Naive thymus-derived CD4-positive, alpha-beta T cell (primary cell): Measurements from ENCODE around the gene IGSF9B. TPM values are rescaled to one million over a fixed set of nuclear protein-coding genes. Genes with fewer than 3 reads are reported as not detected.

Experiments
- ATAC-seq: fragments of 150-1000 bp; cut with Tn5 transposase; 2 replicates; pipeline ENCODE4 v1.10.0; 2021; ENCODE audit warnings: mild to moderate bottlenecking, moderate library complexity
- CTCF ChIA-PET: fragments of 350-600 bp; sonication (Branson Sonifier 250); formaldehyde crosslinking; loops from one replicate; lab custom pipeline; 2021; ENCODE audit warnings: antibody characterized with exemption; lab: Charles Lee
- POLR2A ChIA-PET: fragments of 350-600 bp; sonication (Branson Sonifier 250); formaldehyde crosslinking; loops from one replicate; lab custom pipeline; 2021; ENCODE audit warnings: antibody characterized with exemption, inconsistent platforms; lab: Charles Lee
- DNase-seq, 9 donors: peaks; one replicate each; pipeline versions ENCODE4 v3.0.0 to v3.0.0-alpha.2; 2020 to 2022; ENCODE audit warnings: mixed read lengths in 1 of 9
- H3K27ac ChIP-seq: one replicate; pipeline ENCODE4 v1.7.0; 2013; ENCODE audit warnings: mild to moderate bottlenecking, low read depth, low read length, moderate library complexity
- H3K27me3 ChIP-seq, 2 donors: one replicate each; pipeline ENCODE4 v1.7.0; 2013; ENCODE audit warnings: low read length in 2 of 2, mild to moderate bottlenecking in 2 of 2, moderate library complexity in 2 of 2; ENCODE audit not compliant: control insufficient read depth in 2 of 2, insufficient read depth in 2 of 2
- H3K36me3 ChIP-seq, 3 experiments: 1 replicate in 2 of 3; 2 replicates in 1 of 3; pipeline ENCODE4 v1.7.0; 2013; ENCODE audit warnings: low read length in 3 of 3, mild to moderate bottlenecking in 3 of 3, moderate library complexity in 1 of 3; ENCODE audit not compliant: insufficient read depth in 3 of 3, control insufficient read depth in 2 of 3
- H3K4me1 ChIP-seq, 2 donors: one replicate each; pipeline ENCODE4 v1.7.0; 2013; ENCODE audit warnings: low read length in 2 of 2, mild to moderate bottlenecking in 2 of 2, moderate library complexity in 1 of 2; ENCODE audit not compliant: control insufficient read depth in 2 of 2, insufficient read depth in 2 of 2
- H3K4me3 ChIP-seq: 2 replicates; pipeline ENCODE4 v1.7.0; 2013; ENCODE audit warnings: mild to moderate bottlenecking, low read length
- H3K9me3 ChIP-seq, 3 experiments: 1 replicate in 2 of 3; 2 replicates in 1 of 3; pipeline ENCODE4 v1.7.0; 2013; ENCODE audit warnings: low read length in 3 of 3; ENCODE audit not compliant: control insufficient read depth in 2 of 3
- H3K27ac Mint-ChIP-seq, 9 donors: one replicate each; pipeline ENCODE4 v1.8.0; 2020 to 2022; ENCODE audit warnings: mixed read lengths in 9 of 9, mild to moderate bottlenecking in 8 of 9, moderate library complexity in 5 of 9, inconsistent platforms in 2 of 9
- H3K27me3 Mint-ChIP-seq, 5 donors: one replicate each; pipeline ENCODE4 v1.8.0; 2021 to 2022; ENCODE audit warnings: mixed read lengths in 5 of 5, mild to moderate bottlenecking in 1 of 5
- H3K36me3 Mint-ChIP-seq, 5 donors: one replicate each; pipeline ENCODE4 v1.8.0; 2020 to 2022; ENCODE audit warnings: mixed read lengths in 5 of 5, mild to moderate bottlenecking in 3 of 5, inconsistent platforms in 1 of 5
- H3K4me1 Mint-ChIP-seq, 7 donors: one replicate each; pipeline ENCODE4 v1.8.0; 2020 to 2022; ENCODE audit warnings: mixed read lengths in 7 of 7, mild to moderate bottlenecking in 3 of 7, inconsistent platforms in 1 of 7
- H3K4me3 Mint-ChIP-seq, 10 donors: one replicate each; pipeline ENCODE4 v1.8.0; 2020 to 2022; ENCODE audit warnings: mild to moderate bottlenecking in 10 of 10, mixed read lengths in 10 of 10, moderate library complexity in 6 of 10, inconsistent platforms in 2 of 10
- H3K9me3 Mint-ChIP-seq, 11 donors: one replicate each; pipeline ENCODE4 v1.8.0; 2020 to 2022; ENCODE audit warnings: mixed read lengths in 11 of 11, mild to moderate bottlenecking in 4 of 11, inconsistent platforms in 1 of 11, moderate library complexity in 1 of 11
- intact Hi-C, 2 donors: fragments of 100-400 bp; cut with micrococcal nuclease; formaldehyde crosslinking; loops; one replicate each; pipeline ENCODE4 v1.15.1; 2023
- polyA plus RNA-seq, 2 donors: library from polyadenylated mRNA; unstranded; fragments of 300-500 nt; fragmentation: Illumina TruSeq; gene quantifications; one replicate each; pipeline ENCODE4 v1.2.3, GENCODE V29; 2021
- total RNA-seq, 6 experiments: library from RNA in 5 of 6; stranded (reverse) in 5 of 6; gene quantifications; 1 replicate in 5 of 6; 2 replicates in 1 of 6; pipeline ENCODE4 v1.2.3 and lab custom pipeline; 2021 to 2026

Gene IGSF9B
- total and polyA plus RNA-seq, 7 experiments from 2014 or later: 1.2 to 155 (median 19.3) TPM

GRCh38 chr11:133928628-133929059, 28.1 kb downstream of the IGSF9B start:
- ATAC-seq: peak; percentile 71
- peak in 8 of 9 donors; percentile 36 to 73 (median 46) for DNase-seq
- peak overlapping the region; percentile 53 for H3K27ac ChIP-seq
- Mint-ChIP-seq H3K36me3 (peaks cover 0 to 21% (median 4%) of the 10 kb centered on the region in 5 donors), H3K27ac (peak overlapping the region; percentile 33 to 90 (median 80)), H3K9me3 (peaks cover 0 to 2% (median 0%) of the 10 kb centered on the region in 11 donors), H3K4me3 (peak overlapping the region; percentile 43 to 93 (median 87)), H3K27me3 (no peaks in the 10 kb centered on the region), H3K4me1 (peaks cover 16 to 43% (median 24%) of the 10 kb centered on the region in 7 donors)
- intact Hi-C loops: loop anchor here (1.0 to 5.0 kb wide), 5 partner anchors 17 to 299 kb away; no protein-coding TSS in a partner anchor
- no peaks in the 10 kb centered on the region for H3K27me3 ChIP-seq
- ChIA-PET CTCF (interaction anchor here (0.7 to 2.6 kb wide), 10 partner anchors 12 to 170 kb away, joined by 3 to 29 read pairs (median 10); no protein-coding TSS in a partner anchor), POLR2A (interaction anchor here (0.8 to 2.2 kb wide), 5 partner anchors 10 to 110 kb away, joined by 3 to 20 read pairs (median 3); partner anchors contain the start of gene IGSF9B)
- H3K36me3 ChIP-seq: peaks cover 0 to 22% (median 0%) of the 10 kb centered on the region in 3 experiments
- H3K4me1 ChIP-seq: peaks cover 18% of the 10 kb centered on the region in 2 donors
- peak overlapping the region; percentile 47 for H3K4me3 ChIP-seq
- no peaks in the 10 kb centered on the region for H3K9me3 ChIP-seq

DNA sequence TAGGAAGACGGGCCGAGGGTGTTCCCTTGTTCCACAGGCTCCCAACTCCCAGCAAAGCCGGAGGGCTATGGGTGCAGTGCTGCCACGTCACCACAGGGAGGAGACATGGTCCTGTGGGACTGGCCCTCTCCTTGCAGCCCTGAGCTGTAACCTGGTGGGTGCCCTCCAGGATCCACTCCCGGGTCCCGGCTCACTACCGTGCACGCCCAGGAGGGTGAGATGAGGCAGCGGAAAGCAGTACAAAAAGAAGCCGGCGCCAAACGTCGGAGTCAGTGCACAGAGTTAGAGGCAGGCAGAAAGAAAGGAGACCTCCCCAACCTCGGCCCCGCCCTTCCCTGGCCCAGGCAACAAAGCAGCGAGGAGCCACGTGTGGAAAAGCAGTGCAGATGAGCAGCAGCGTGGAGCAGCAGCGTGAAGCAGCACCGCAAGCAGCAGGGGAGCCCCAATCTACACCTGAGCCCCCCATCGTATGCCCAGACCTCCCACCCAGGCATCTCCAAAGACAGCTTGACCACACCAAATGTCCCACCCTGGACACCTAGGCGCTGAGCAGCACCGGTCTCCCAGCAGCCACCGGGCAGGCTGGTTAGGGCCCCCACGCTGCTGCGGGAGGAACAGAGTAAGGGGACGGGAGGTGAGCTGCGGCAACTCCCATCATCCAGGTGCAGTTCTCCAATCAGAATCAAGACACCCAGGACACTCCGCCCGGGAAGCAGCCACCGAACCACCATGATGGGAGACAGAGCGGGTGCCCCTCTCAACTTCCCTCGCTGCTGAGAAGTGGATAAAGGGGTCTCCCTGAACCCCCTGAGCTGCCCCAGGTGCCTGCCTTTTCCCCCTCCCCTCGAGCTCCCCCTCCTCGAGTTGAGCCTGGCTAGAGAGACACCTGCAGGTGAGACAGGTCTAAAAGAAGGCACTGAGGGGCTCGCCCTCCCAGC, 28.8 kb downstream of the IGSF9B start:
- intact Hi-C loops: loop anchor here (1.0 to 5.0 kb wide), 10 partner anchors 17 to 325 kb away; partner anchors contain the start of genes ACAD8 (in 1 of the 2) and THYN1 (in 1 of the 2)
- Mint-ChIP-seq H3K4me1 (peaks cover 16 to 37% (median 23%) of the 10 kb centered on the region in 7 donors), H3K9me3 (peaks cover 0 to 2% (median 0%) of the 10 kb centered on the region in 11 donors), H3K27ac (peak overlapping the region; percentile 33 to 95 (median 81)), H3K4me3 (peak overlapping the region; percentile 84 to 93 (median 88)), H3K27me3 (no peaks in the 10 kb centered on the region), H3K36me3 (peaks cover 0 to 18% (median 6%) of the 10 kb centered on the region in 5 donors)
- DNase-seq (peak; percentile 43 to 72 (median 70)), ATAC-seq (peak; percentile 85)
- Histone ChIP-seq H3K4me1 (peaks cover 18% of the 10 kb centered on the region in 2 donors), H3K9me3 (no peaks in the 10 kb centered on the region), H3K27me3 (no peaks in the 10 kb centered on the region), H3K36me3 (peaks cover 0 to 28% (median 0%) of the 10 kb centered on the region in 3 experiments), H3K4me3 (peak overlapping the region; percentile 47), H3K27ac (peak overlapping the region; percentile 4)
- ChIA-PET CTCF (interaction anchor here (0.6 to 2.6 kb wide), 22 partner anchors 11 to 233 kb away, joined by 3 to 29 read pairs (median 4); no protein-coding TSS in a partner anchor), POLR2A (interaction anchor here (0.6 to 2.2 kb wide), 6 partner anchors 11 to 111 kb away, joined by 3 to 20 read pairs (median 3); partner anchors contain the start of gene IGSF9B)

- Mint-ChIP-seq H3K27ac (no peak overlapping the region), H3K27me3 (no peaks in the 10 kb centered on the region), H3K36me3 (peaks cover 5 to 21% (median 16%) of the 10 kb centered on the region in 5 donors), H3K9me3 (peaks cover 0 to 2% (median 0%) of the 10 kb centered on the region in 11 donors), H3K4me3 (peak overlapping the region in 1 of 10 donors; percentile 87), H3K4me1 (peaks cover 16 to 40% (median 26%) of the 10 kb centered on the region in 7 donors)
- H3K36me3 ChIP-seq: peaks cover 0 to 28% (median 0%) of the 10 kb centered on the region in 3 experiments
- no peaks in the 10 kb centered on the region for H3K9me3 ChIP-seq
- CTCF ChIA-PET: interaction anchor here (0.9 to 2.6 kb wide), 12 partner anchors 10 to 213 kb away, joined by 3 to 29 read pairs (median 10); no protein-coding TSS in a partner anchor
- DNase-seq (no peak), ATAC-seq (no peak)
- H3K4me1 ChIP-seq: peaks cover 18% of the 10 kb centered on the region in 2 donors
- H3K4me3 ChIP-seq: no peak overlapping the region
- no peaks in the 10 kb centered on the region for H3K27me3 ChIP-seq
- intact Hi-C loops: loop anchor here (1.0 to 5.0 kb wide), 8 partner anchors 31 to 327 kb away; partner anchors contain the start of genes ACAD8 (in 1 of the 2) and THYN1 (in 1 of the 2)
- H3K27ac ChIP-seq: no peak overlapping the region
- POLR2A ChIA-PET: interaction anchor here (1.7 to 2.2 kb wide), 2 partner anchors 12 to 19 kb away, joined by 5 to 20 read pairs; no protein-coding TSS in a partner anchor
Observed at GRCh38 chr11:133926466-133927246, 30.1 kb downstream of the IGSF9B start.

- no peaks in the 10 kb centered on the region for H3K9me3 ChIP-seq
- H3K4me1 Mint-ChIP-seq: peaks cover 16 to 41% (median 28%) of the 10 kb centered on the region in 7 donors
- H3K4me3 Mint-ChIP-seq: peak overlapping the region in 1 of 10 donors; percentile 5
- H3K36me3 ChIP-seq: peaks cover 0 to 36% (median 0%) of the 10 kb centered on the region in 3 experiments
- no peaks in the 10 kb centered on the region for H3K27me3 ChIP-seq
- no peak overlapping the region for H3K4me3 ChIP-seq
- intact Hi-C loops: loop anchor here in 1 of 2 donors (5.0 kb wide), 1 partner anchor 302 kb away; no protein-coding TSS in a partner anchor
- ChIA-PET CTCF (interaction anchor here (1.0 to 2.4 kb wide), 4 partner anchors 10 to 172 kb away, joined by 3 to 7 read pairs (median 3); no protein-coding TSS in a partner anchor), POLR2A (no interaction called here)
- no peak overlapping the region for H3K27ac Mint-ChIP-seq
- peaks cover 18% of the 10 kb centered on the region in 2 donors for H3K4me1 ChIP-seq
- DNase-seq: no peak
- peaks cover 7 to 24% (median 22%) of the 10 kb centered on the region in 5 donors for H3K36me3 Mint-ChIP-seq
- peaks cover 0 to 2% (median 0%) of the 10 kb centered on the region in 11 donors for H3K9me3 Mint-ChIP-seq
- no peak for ATAC-seq
- H3K27ac ChIP-seq: no peak overlapping the region
- no peaks in the 10 kb centered on the region for H3K27me3 Mint-ChIP-seq
Observed at GRCh38 chr11:133925756-133926155, 31.0 kb downstream of the IGSF9B start.

- Histone ChIP-seq H3K9me3 (no peaks in the 10 kb centered on the region), H3K4me1 (peaks cover 18% of the 10 kb centered on the region in 2 donors), H3K27ac (no peak overlapping the region), H3K27me3 (no peaks in the 10 kb centered on the region), H3K36me3 (peaks cover 0 to 40% (median 0%) of the 10 kb centered on the region in 3 experiments), H3K4me3 (no peak overlapping the region)
- intact Hi-C loops: loop anchor here in 1 of 2 donors (5.0 kb wide), 1 partner anchor 303 kb away; no protein-coding TSS in a partner anchor
- Mint-ChIP-seq H3K4me3 (no peak overlapping the region), H3K27me3 (no peaks in the 10 kb centered on the region), H3K27ac (no peak overlapping the region), H3K36me3 (peaks cover 7 to 24% (median 18%) of the 10 kb centered on the region in 5 donors), H3K9me3 (peaks cover 0 to 2% (median 0%) of the 10 kb centered on the region in 11 donors), H3K4me1 (peaks cover 16 to 35% (median 23%) of the 10 kb centered on the region in 7 donors)
- ChIA-PET CTCF (interaction anchor here (1.0 to 2.4 kb wide), 3 partner anchors 126 to 173 kb away, joined by 3 to 7 read pairs (median 3); no protein-coding TSS in a partner anchor), POLR2A (no interaction called here)
- no peak for DNase-seq
- no peak for ATAC-seq
Observed at GRCh38 chr11:133924661-133925060, 32.1 kb downstream of the IGSF9B start.
